ENCODE data around the gene SMYD5. TPM values are rescaled to one million over a fixed set of nuclear protein-coding genes. Genes with fewer than 3 reads are reported as not detected.

The SMYD5 gene
- total RNA-seq, 1 donor: 20.7 TPM

- peak; percentile 53 for DNase-seq (ENCODE audit: low read depth)
- no peak for TF ChIP-seq CTCF (IDR thresholded peaks at IDR 0.05; ENCODE audit: insufficient read depth, low read depth, low read length)
- peak overlapping the region; percentile 38 for H3K4me3 ChIP-seq (ENCODE audit: low read depth, low read length)
Measured at GRCh38 chr2:73175663-73176204, 38.3 kb upstream of the SMYD5 start.

GRCh38 chr2:73176205-73176880 lies 37.7 kb upstream of the SMYD5 start:
- H3K4me3 ChIP-seq (ENCODE audit: low read depth, low read length): peak overlapping the region; percentile 76
- no peak for TF ChIP-seq CTCF (IDR thresholded peaks at IDR 0.05; ENCODE audit: insufficient read depth, low read depth, low read length)
- no peak for DNase-seq (ENCODE audit: low read depth)

GRCh38 chr2:73176881-73177644 lies 37.0 kb upstream of the SMYD5 start:
- peak overlapping the region; percentile 76 for H3K4me3 ChIP-seq (ENCODE audit: low read depth, low read length)
- peak; percentile 82 for DNase-seq (ENCODE audit: low read depth)
- peak; percentile 89 for TF ChIP-seq CTCF (IDR thresholded peaks at IDR 0.05; ENCODE audit: insufficient read depth, low read depth, low read length)

- no peak for TF ChIP-seq CTCF (IDR thresholded peaks at IDR 0.05; ENCODE audit: insufficient read depth, low read depth, low read length)
- DNase-seq (ENCODE audit: low read depth): no peak
- no peak overlapping the region for H3K4me3 ChIP-seq (ENCODE audit: low read depth, low read length)
Measured at GRCh38 chr2:73177645-73178255, 36.3 kb upstream of the SMYD5 start.

- no peak for DNase-seq (ENCODE audit: low read depth)
- no peak overlapping the region for H3K4me3 ChIP-seq (ENCODE audit: low read depth, low read length)
- no peak for TF ChIP-seq CTCF (IDR thresholded peaks at IDR 0.05; ENCODE audit: insufficient read depth, low read depth, low read length)
Measured at GRCh38 chr2:73185965-73186364, 28.1 kb upstream of the SMYD5 start.

DNA sequence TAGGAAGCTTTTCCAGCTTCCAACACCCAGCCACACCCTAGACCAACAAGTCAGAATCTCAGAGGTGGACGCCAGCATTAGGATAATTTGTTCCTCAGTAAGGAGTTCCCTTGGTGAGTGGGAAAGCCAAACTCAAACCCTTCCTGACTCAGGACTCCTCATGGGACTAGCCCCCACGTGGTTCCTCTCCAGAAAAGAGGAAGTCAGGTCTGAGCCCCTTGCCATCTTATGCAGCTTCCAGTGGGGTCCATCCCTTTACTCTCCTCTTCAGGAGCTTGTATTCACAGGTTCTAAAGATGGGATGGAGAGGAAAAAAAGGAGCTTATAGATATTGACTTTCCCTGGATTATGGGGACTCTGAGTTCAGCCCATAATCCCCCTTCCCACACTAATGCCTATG lies 26.5 kb upstream of the SMYD5 start:
- no peak for TF ChIP-seq CTCF (IDR thresholded peaks at IDR 0.05; ENCODE audit: insufficient read depth, low read depth, low read length)
- DNase-seq (ENCODE audit: low read depth): no peak
- no peak overlapping the region for H3K4me3 ChIP-seq (ENCODE audit: low read depth, low read length)
